ENCODE results near the gene NAA60.
"Not testable (repeated sequence)": the region's sequence is repeated elsewhere in the genome, so short reads cannot be mapped to it uniquely, and the experiment has no call there.

GRCh38 chr16:3501412-3501761, 57.9 kb downstream of the NAA60 start:
- TF ChIP-seq, protein P1, sequence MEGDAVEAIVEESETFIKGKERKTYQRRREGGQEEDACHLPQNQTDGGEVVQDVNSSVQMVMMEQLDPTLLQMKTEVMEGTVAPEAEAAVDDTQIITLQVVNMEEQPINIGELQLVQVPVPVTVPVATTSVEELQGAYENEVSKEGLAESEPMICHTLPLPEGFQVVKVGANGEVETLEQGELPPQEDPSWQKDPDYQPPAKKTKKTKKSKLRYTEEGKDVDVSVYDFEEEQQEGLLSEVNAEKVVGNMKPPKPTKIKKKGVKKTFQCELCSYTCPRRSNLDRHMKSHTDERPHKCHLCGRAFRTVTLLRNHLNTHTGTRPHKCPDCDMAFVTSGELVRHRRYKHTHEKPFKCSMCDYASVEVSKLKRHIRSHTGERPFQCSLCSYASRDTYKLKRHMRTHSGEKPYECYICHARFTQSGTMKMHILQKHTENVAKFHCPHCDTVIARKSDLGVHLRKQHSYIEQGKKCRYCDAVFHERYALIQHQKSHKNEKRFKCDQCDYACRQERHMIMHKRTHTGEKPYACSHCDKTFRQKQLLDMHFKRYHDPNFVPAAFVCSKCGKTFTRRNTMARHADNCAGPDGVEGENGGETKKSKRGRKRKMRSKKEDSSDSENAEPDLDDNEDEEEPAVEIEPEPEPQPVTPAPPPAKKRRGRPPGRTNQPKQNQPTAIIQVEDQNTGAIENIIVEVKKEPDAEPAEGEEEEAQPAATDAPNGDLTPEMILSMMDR (conservative IDR thresholded peaks at IDR 0.05; ENCODE audit: low read depth, low read length): not testable (repeated sequence)
- not testable (repeated sequence) for TF ChIP-seq EZH2 (IDR thresholded peaks at IDR 0.05; ENCODE audit: borderline replicate concordance, low read depth, low read length, poor library complexity, severe bottlenecking)
